Breast epithelium (tissue), 4 donors: ENCODE data around the gene EHMT1. TPM values are rescaled to one million over a fixed set of nuclear protein-coding genes. Genes with fewer than 3 reads are reported as not detected.

Experiments used
- DNase-seq, 2 donors: peaks; one replicate each; pipeline ENCODE4 v3.0.0-alpha.2; 2019; ENCODE audit warnings: low spot score in 2 of 2
- H3K27ac ChIP-seq, 2 donors: fragments of 200-600 bp; sonication (generic) in 1 of 2; one replicate each; pipeline ENCODE4 v1.5.1; 2016 to 2019; ENCODE audit warnings: mild to moderate bottlenecking in 1 of 2
- H3K27me3 ChIP-seq, 2 donors: fragments of 200-600 bp; sonication (generic) in 1 of 2; one replicate each; pipeline versions ENCODE4 v1.5.1 to v1.6.0; 2017 to 2019; ENCODE audit warnings: control low read depth in 1 of 2, mild to moderate bottlenecking in 1 of 2
- H3K36me3 ChIP-seq: fragments of 200-600 bp; one replicate; pipeline ENCODE4 v1.5.1; 2019
- H3K4me1 ChIP-seq, 2 donors: fragments of 200-600 bp; sonication (generic); one replicate each; pipeline ENCODE4 v1.5.1; 2016 to 2019; ENCODE audit warnings: control low read depth in 1 of 2
- H3K4me3 ChIP-seq, 3 donors: fragments of 200-600 bp; sonication (generic); 1 replicate in 2 of 3; 2 replicates in 1 of 3; pipeline ENCODE4 v1.5.1; 2016 to 2019; ENCODE audit warnings: mild to moderate bottlenecking in 3 of 3, moderate library complexity in 2 of 3
- H3K9me3 ChIP-seq, 2 donors: fragments of 200-600 bp; sonication (generic) in 1 of 2; one replicate each; pipeline ENCODE4 v1.5.1; 2016 to 2019; ENCODE audit warnings: control low read depth in 1 of 2
- POLR2A ChIP-seq: fragments of 450-650 bp; IDR thresholded peaks from one replicate; pipeline ENCODE4 v1.6.1; 2016; ENCODE audit warnings: antibody characterized with exemption, mild to moderate bottlenecking, moderate library complexity
- POLR2AphosphoS5 ChIP-seq, 3 donors: sonication (generic); formaldehyde crosslinking; IDR thresholded peaks; one replicate each; pipeline ENCODE4 v1.6.1; 2017; ENCODE audit warnings: antibody characterized with exemption in 3 of 3
- intact Hi-C: fragments of 100-400 bp; cut with DNase I; formaldehyde crosslinking; loops from one replicate; pipeline ENCODE4 v1.15.1; 2023; ENCODE audit warnings: low total_unique reads
- total RNA-seq, 3 donors: library from RNA; depleted of rRNA; stranded (reverse); fragments of >200 nt; gene quantifications; one replicate each; pipeline ENCODE4 v1.1.0, GENCODE V29; 2016
- TF ChIP-seq, protein P1 (sequence below), 3 donors: fragments of 450-650 bp; IDR thresholded peaks; one replicate each; pipeline ENCODE4 v1.5.1; 2016 to 2017; ENCODE audit warnings: antibody characterized with exemption in 3 of 3, mild to moderate bottlenecking in 3 of 3, moderate library complexity in 3 of 3

EHMT1 gene
- total RNA-seq, 3 donors from 2014 or later: 63.7 to 113 (median 91.2) TPM

- H3K4me1 ChIP-seq: no peaks in the 10 kb centered on the region
- H3K27me3 ChIP-seq: no peaks in the 10 kb centered on the region
- DNase-seq: no peak
- intact Hi-C loops: no loop called here
- TF ChIP-seq, protein P1, sequence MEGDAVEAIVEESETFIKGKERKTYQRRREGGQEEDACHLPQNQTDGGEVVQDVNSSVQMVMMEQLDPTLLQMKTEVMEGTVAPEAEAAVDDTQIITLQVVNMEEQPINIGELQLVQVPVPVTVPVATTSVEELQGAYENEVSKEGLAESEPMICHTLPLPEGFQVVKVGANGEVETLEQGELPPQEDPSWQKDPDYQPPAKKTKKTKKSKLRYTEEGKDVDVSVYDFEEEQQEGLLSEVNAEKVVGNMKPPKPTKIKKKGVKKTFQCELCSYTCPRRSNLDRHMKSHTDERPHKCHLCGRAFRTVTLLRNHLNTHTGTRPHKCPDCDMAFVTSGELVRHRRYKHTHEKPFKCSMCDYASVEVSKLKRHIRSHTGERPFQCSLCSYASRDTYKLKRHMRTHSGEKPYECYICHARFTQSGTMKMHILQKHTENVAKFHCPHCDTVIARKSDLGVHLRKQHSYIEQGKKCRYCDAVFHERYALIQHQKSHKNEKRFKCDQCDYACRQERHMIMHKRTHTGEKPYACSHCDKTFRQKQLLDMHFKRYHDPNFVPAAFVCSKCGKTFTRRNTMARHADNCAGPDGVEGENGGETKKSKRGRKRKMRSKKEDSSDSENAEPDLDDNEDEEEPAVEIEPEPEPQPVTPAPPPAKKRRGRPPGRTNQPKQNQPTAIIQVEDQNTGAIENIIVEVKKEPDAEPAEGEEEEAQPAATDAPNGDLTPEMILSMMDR (IDR thresholded peaks at IDR 0.05): no peak
- no peak for TF ChIP-seq POLR2AphosphoS5 (IDR thresholded peaks at IDR 0.05)
- no peak for TF ChIP-seq POLR2A
- H3K27ac ChIP-seq: no peak overlapping the region
- H3K4me3 ChIP-seq: no peak overlapping the region
- H3K36me3 ChIP-seq: no peaks in the 10 kb centered on the region
- H3K9me3 ChIP-seq: no peaks in the 10 kb centered on the region
Measured at GRCh38 chr9:137811283-137811870, 192.6 kb downstream of the EHMT1 start.

DNA sequence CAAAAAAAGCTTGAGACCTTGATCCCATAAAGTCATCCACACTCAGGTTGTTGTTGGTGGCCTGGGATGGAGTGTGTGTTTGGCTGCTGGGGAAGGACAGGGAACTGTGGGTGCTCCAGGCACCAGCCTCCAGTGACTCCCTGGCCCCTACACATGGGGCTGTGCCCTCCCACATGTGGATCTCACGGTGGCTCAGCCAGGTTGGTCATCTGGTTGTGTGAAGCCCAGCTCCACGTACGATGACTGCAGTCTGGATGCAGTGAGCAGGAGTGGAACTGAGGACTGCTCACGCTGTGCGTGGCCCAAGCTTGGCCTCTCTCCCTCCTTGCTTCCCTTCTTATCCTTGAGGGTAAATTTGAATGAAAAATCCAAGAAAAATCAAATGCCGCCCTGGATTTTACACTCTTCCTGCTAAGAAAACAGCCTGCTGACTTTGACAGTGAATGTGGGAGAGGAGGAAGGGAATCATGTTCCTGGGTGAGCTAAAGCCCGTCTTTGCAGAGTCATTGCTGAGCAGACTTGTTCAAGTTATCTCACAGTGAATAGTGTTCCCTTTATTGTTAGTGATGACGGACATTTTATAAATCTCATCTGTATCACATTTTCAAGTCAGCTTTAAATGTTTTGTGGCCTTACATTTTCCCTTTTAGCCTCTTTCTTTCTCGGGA, 193.7 kb downstream of the EHMT1 start:
- intact Hi-C loops: no loop called here
- H3K27ac ChIP-seq: no peak overlapping the region
- TF ChIP-seq POLR2A (no peak), POLR2AphosphoS5 (IDR thresholded peaks at IDR 0.05) (no peak)
- TF ChIP-seq, protein P1 (IDR thresholded peaks at IDR 0.05): no peak
- no peaks in the 10 kb centered on the region for H3K9me3 ChIP-seq
- no peak for DNase-seq
- H3K36me3 ChIP-seq: peaks cover 6% of the 10 kb centered on the region
- no peaks in the 10 kb centered on the region for H3K27me3 ChIP-seq
- no peak overlapping the region for H3K4me3 ChIP-seq
- no peaks in the 10 kb centered on the region for H3K4me1 ChIP-seq

DNA sequence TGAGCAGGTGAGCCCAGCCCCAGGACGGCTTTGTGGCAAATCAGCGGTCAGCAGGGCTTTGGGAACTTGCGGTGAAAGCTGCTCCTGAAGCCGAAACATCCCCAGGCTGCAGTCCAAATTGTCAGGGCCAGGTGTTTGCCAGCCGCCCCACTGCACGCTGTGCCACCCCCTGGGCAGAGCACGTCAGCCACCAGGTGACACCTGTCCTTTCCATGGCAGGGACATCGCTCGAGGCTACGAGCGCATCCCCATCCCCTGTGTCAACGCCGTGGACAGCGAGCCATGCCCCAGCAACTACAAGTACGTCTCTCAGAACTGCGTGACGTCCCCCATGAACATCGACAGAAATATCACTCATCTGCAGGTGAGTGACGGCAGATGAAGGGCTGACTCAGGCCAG, 194.4 kb downstream of the EHMT1 start:
- intact Hi-C loops: no loop called here
- no peaks in the 10 kb centered on the region for H3K4me1 ChIP-seq
- H3K27me3 ChIP-seq: no peaks in the 10 kb centered on the region
- H3K9me3 ChIP-seq: no peaks in the 10 kb centered on the region
- TF ChIP-seq POLR2A (no peak), POLR2AphosphoS5 (IDR thresholded peaks at IDR 0.05) (no peak)
- TF ChIP-seq, protein P1 (IDR thresholded peaks at IDR 0.05): no peak
- H3K27ac ChIP-seq: no peak overlapping the region
- DNase-seq: no peak
- peaks cover 12% of the 10 kb centered on the region for H3K36me3 ChIP-seq
- no peak overlapping the region for H3K4me3 ChIP-seq

GRCh38 chr9:137813651-137814415, 195.0 kb downstream of the EHMT1 start:
- DNase-seq: peak in 1 of 2 donors; percentile 43
- Histone ChIP-seq H3K4me3 (no peak overlapping the region), H3K27me3 (no peaks in the 10 kb centered on the region), H3K4me1 (no peaks in the 10 kb centered on the region), H3K9me3 (no peaks in the 10 kb centered on the region), H3K36me3 (peaks cover 12% of the 10 kb centered on the region), H3K27ac (no peak overlapping the region)
- intact Hi-C loops: no loop called here
- TF ChIP-seq, protein P1 (IDR thresholded peaks at IDR 0.05): no peak
- TF ChIP-seq POLR2A (no peak), POLR2AphosphoS5 (IDR thresholded peaks at IDR 0.05) (no peak)

GRCh38 chr9:137814436-137814835, 195.6 kb downstream of the EHMT1 start:
- Histone ChIP-seq H3K27ac (no peak overlapping the region), H3K4me1 (no peaks in the 10 kb centered on the region), H3K4me3 (no peak overlapping the region), H3K27me3 (no peaks in the 10 kb centered on the region), H3K36me3 (peaks cover 12% of the 10 kb centered on the region), H3K9me3 (no peaks in the 10 kb centered on the region)
- peak in 1 of 2 donors; percentile 31 for DNase-seq
- TF ChIP-seq POLR2A (no peak), POLR2AphosphoS5 (IDR thresholded peaks at IDR 0.05) (no peak)
- TF ChIP-seq, protein P1 (IDR thresholded peaks at IDR 0.05): no peak
- intact Hi-C loops: no loop called here
